T-helper 2 cell treated with Interferon-gamma antibody and Interleukin-4, amounts not matched to agents 5 μg/mL and 100 μg/mL, for 36 hours (primary cell): ENCODE data around the gene IMMP2L.

Source experiments
- DNase-seq: peaks from one replicate; pipeline ENCODE4 v3.0.0; 2021; ENCODE audit warnings: low spot score
- H3K27ac Mint-ChIP-seq: one replicate; pipeline ENCODE4 v1.8.0; 2021; ENCODE audit warnings: mild to moderate bottlenecking, mixed read lengths
- H3K27me3 Mint-ChIP-seq: one replicate; pipeline ENCODE4 v1.8.0; 2021; ENCODE audit warnings: low read depth, mixed read lengths
- H3K36me3 Mint-ChIP-seq: one replicate; pipeline ENCODE4 v1.8.0; 2021; ENCODE audit warnings: low read depth, mixed read lengths
- H3K4me1 Mint-ChIP-seq: one replicate; pipeline ENCODE4 v1.8.0; 2021; ENCODE audit warnings: low read depth, mixed read lengths
- H3K4me3 Mint-ChIP-seq: one replicate; pipeline ENCODE4 v1.8.0; 2022; ENCODE audit warnings: mild to moderate bottlenecking, moderate library complexity, mixed read lengths
- H3K9me3 Mint-ChIP-seq: one replicate; pipeline ENCODE4 v1.8.0; 2021; ENCODE audit warnings: mixed read lengths

The IMMP2L gene

GRCh38 chr7:111578754-111579153 is 16.5 kb upstream of the IMMP2L start:
- Mint-ChIP-seq H3K27me3 (no peaks in the 10 kb centered on the region), H3K27ac (no peak overlapping the region), H3K4me1 (no peaks in the 10 kb centered on the region), H3K4me3 (no peak overlapping the region), H3K36me3 (no peaks in the 10 kb centered on the region), H3K9me3 (peaks cover 20% of the 10 kb centered on the region)
- DNase-seq = no peak

- peaks cover 8% of the 10 kb centered on the region for H3K27me3 Mint-ChIP-seq
- no peaks in the 10 kb centered on the region for H3K4me1 Mint-ChIP-seq
- peaks cover 2% of the 10 kb centered on the region for H3K36me3 Mint-ChIP-seq
- DNase-seq = no peak
- H3K27ac Mint-ChIP-seq = no peak overlapping the region
- no peak overlapping the region for H3K4me3 Mint-ChIP-seq
- peaks cover 34% of the 10 kb centered on the region for H3K9me3 Mint-ChIP-seq
These were observed 9.4 kb upstream of the IMMP2L start for GRCh38 chr7:111571720-111572119.

GRCh38 chr7:111568870-111569462 is 6.7 kb upstream of the IMMP2L start:
- no peak overlapping the region for H3K4me3 Mint-ChIP-seq
- H3K27ac Mint-ChIP-seq = no peak overlapping the region
- peaks cover 14% of the 10 kb centered on the region for H3K27me3 Mint-ChIP-seq
- DNase-seq = no peak
- H3K36me3 Mint-ChIP-seq = peaks cover 2% of the 10 kb centered on the region
- H3K9me3 Mint-ChIP-seq = peaks cover 29% of the 10 kb centered on the region
- H3K4me1 Mint-ChIP-seq = no peaks in the 10 kb centered on the region

- Mint-ChIP-seq H3K36me3 (peaks cover 2% of the 10 kb centered on the region), H3K4me3 (no peak overlapping the region), H3K27ac (no peak overlapping the region), H3K9me3 (peaks cover 27% of the 10 kb centered on the region), H3K4me1 (peaks cover 3% of the 10 kb centered on the region), H3K27me3 (peaks cover 14% of the 10 kb centered on the region)
- no peak for DNase-seq
These were observed 6.1 kb upstream of the IMMP2L start for GRCh38 chr7:111568419-111568818.

DNA sequence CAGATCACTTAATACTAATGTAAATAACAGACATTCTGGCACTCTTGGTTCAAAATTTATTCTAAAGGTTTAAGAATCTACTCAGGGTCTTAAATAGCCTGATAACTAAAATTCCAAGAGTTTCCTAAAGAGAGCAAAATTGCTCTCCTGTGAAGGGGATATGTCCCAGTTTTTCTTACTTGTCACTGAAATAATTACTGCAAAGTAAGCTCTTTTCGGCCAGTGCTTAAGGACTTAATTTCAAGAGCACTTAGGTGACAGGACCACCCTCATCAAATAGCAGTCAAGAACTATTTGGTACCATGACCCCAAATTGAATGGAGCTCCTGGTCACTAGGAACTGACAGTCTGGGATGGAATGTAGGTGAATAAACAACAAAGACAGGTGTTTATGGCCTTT is 1.8 kb upstream of the IMMP2L start:
- peak overlapping the region; percentile 6 for H3K27ac Mint-ChIP-seq
- H3K27me3 Mint-ChIP-seq = peaks cover 15% of the 10 kb centered on the region
- peaks cover 24% of the 10 kb centered on the region for H3K4me1 Mint-ChIP-seq
- H3K9me3 Mint-ChIP-seq = no peaks in the 10 kb centered on the region
- peaks cover 2% of the 10 kb centered on the region for H3K36me3 Mint-ChIP-seq
- H3K4me3 Mint-ChIP-seq = peak overlapping the region; percentile 83
- DNase-seq = no peak

GRCh38 chr7:111561654-111561903 is 713 bp downstream of the IMMP2L start:
- Mint-ChIP-seq H3K4me3 (peak overlapping the region; percentile 85), H3K27me3 (peaks cover 6% of the 10 kb centered on the region), H3K36me3 (peaks cover 15% of the 10 kb centered on the region), H3K9me3 (no peaks in the 10 kb centered on the region), H3K27ac (peak overlapping the region; percentile 77), H3K4me1 (peaks cover 29% of the 10 kb centered on the region)
- DNase-seq = no peak

DNA sequence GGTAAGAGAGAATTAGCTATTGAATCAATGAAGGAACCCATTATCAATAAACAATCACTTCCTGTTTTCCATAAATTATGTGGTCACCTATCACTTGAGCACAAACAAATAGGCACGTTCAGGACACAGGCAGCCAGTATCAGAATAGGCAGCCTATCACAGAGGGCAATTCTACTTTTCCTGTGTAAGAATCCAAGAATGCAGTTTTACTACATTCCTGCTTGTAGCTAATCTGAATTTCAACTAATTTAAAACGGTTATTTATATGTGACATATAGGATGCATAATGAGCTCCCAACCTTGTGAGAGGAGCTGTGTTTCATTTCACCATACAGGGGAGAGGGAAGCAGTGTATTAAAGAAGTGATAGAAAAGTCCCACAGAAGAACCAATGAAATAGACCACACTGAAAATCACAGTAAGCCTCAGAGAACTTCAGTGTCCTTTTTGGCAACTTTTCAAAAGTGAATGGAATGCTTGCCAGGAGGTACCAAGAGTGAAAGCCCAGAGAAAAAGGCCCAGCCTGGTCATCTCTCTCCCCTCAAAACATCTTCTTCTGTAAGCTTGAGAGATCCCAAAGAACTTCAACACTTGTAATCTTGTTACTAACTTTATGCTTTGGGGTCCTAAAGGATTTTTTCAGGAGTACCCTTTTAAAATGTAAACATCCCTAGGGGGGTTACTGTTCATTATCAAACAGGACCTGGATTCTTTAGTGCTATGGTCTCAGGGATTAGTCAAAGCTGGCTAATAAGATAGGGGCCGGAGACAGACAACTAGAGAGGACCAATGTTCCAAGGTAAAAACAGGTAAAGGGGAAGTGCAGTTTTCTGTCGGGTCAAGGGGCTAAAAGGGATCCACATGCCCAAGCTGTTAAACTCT is 1.3 kb downstream of the IMMP2L start:
- H3K27me3 Mint-ChIP-seq = peaks cover 6% of the 10 kb centered on the region
- H3K27ac Mint-ChIP-seq = peak overlapping the region; percentile 77
- peaks cover 19% of the 10 kb centered on the region for H3K36me3 Mint-ChIP-seq
- no peaks in the 10 kb centered on the region for H3K9me3 Mint-ChIP-seq
- H3K4me3 Mint-ChIP-seq = peak overlapping the region; percentile 85
- DNase-seq = no peak
- H3K4me1 Mint-ChIP-seq = peaks cover 29% of the 10 kb centered on the region

DNA sequence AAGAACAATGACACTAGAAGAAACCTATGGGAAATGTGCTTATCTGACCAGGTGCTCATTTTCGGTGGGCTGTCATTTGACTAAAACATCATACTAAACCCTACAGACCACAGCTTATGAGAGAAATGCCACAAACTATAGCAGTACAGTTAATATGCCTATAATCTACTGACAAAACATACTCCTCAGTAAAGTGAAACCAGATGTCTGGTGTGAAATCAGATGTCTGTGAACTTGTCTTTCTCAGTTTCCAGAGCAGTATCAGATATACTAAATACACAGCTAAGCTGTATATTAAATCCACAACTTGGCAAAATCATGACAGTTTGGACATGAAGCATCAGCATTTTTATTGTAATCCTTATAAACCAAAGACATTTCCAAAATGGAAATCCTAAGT is 3.3 kb downstream of the IMMP2L start:
- peaks cover 29% of the 10 kb centered on the region for H3K4me1 Mint-ChIP-seq
- H3K36me3 Mint-ChIP-seq = peaks cover 31% of the 10 kb centered on the region
- DNase-seq = no peak
- H3K27me3 Mint-ChIP-seq = peaks cover 2% of the 10 kb centered on the region
- no peaks in the 10 kb centered on the region for H3K9me3 Mint-ChIP-seq
- no peak overlapping the region for H3K27ac Mint-ChIP-seq
- H3K4me3 Mint-ChIP-seq = no peak overlapping the region

GRCh38 chr7:111556977-111557376 is 5.3 kb downstream of the IMMP2L start:
- H3K27me3 Mint-ChIP-seq = no peaks in the 10 kb centered on the region
- no peak overlapping the region for H3K4me3 Mint-ChIP-seq
- no peak overlapping the region for H3K27ac Mint-ChIP-seq
- no peak for DNase-seq
- H3K9me3 Mint-ChIP-seq = no peaks in the 10 kb centered on the region
- H3K4me1 Mint-ChIP-seq = peaks cover 20% of the 10 kb centered on the region
- peaks cover 31% of the 10 kb centered on the region for H3K36me3 Mint-ChIP-seq

DNA sequence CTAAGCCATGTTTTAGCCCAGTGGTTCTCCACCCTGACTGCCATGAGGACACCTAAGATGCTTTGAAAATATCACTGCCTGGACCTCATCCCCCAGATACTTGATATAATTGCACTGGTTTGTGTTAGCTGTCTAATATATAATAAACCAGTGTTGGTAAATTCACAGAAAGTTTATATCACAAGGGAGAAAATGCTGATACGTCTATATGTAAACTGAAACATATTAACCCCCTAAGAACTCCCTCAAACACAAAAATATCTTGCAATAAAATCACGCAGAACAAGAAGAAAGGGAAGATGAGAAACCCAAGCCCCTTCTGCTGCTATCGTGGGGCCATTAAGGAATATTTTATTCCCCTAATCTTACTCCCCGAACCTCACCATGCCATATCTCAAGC is 8.2 kb downstream of the IMMP2L start:
- H3K27ac Mint-ChIP-seq = no peak overlapping the region
- H3K27me3 Mint-ChIP-seq = no peaks in the 10 kb centered on the region
- peaks cover 5% of the 10 kb centered on the region for H3K4me1 Mint-ChIP-seq
- H3K36me3 Mint-ChIP-seq = peaks cover 37% of the 10 kb centered on the region
- H3K9me3 Mint-ChIP-seq = no peaks in the 10 kb centered on the region
- no peak for DNase-seq
- no peak overlapping the region for H3K4me3 Mint-ChIP-seq

DNA sequence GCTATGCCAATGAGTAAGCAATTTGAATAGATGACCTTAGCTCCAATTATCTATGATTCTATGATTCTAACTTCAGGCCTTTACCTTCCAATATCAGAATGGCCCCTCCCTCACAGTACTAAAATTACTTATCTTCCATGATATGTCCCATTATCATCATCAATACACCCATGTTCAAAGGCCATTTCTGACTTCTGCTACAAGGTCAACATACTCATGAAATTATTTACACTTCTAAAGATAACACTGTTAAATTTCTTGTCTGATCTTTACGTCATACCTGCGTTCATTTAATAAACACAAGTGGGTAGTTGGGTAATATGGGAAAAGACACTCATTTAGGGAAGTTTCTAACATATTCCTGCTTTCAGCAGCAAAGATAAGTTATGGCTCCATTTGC is 21.2 kb downstream of the IMMP2L start:
- Mint-ChIP-seq H3K4me3 (no peak overlapping the region), H3K36me3 (peaks cover 2% of the 10 kb centered on the region), H3K9me3 (no peaks in the 10 kb centered on the region), H3K27ac (no peak overlapping the region), H3K27me3 (no peaks in the 10 kb centered on the region), H3K4me1 (no peaks in the 10 kb centered on the region)
- DNase-seq = no peak

DNA sequence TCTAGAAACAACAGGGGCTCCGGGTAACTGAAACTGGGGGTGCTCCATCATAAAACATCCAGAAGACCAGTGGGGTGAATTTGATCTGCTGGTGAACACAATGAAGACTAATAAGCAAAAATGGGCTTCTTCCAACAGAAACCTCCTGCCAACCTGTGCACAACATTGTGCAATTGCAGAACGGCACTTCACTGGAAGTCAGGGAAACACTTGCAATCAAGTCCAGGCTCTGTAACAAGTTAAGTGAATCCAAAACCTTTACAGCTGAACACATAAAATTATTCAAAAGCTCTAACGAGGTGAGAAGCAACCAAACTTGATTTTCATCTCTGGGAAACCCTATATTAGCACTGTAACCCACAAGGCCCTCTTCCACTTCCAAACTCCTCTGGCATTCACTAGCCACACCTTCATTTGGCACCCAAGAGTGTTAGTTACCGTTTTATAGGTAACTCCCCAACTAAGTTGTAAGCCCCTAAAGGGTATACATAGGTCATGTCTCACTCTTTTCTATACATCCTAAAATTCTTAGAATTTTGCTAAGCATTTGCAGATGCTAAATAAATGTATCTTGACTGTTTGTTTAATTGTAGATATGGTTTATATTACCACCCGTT is 22.0 kb downstream of the IMMP2L start:
- Mint-ChIP-seq H3K9me3 (no peaks in the 10 kb centered on the region), H3K4me3 (no peak overlapping the region), H3K4me1 (no peaks in the 10 kb centered on the region), H3K36me3 (peaks cover 2% of the 10 kb centered on the region), H3K27ac (no peak overlapping the region), H3K27me3 (no peaks in the 10 kb centered on the region)
- DNase-seq = no peak

- Mint-ChIP-seq H3K27me3 (no peaks in the 10 kb centered on the region), H3K9me3 (no peaks in the 10 kb centered on the region), H3K36me3 (peaks cover 2% of the 10 kb centered on the region), H3K4me1 (no peaks in the 10 kb centered on the region), H3K4me3 (no peak overlapping the region), H3K27ac (no peak overlapping the region)
- no peak for DNase-seq
These were observed 25.2 kb downstream of the IMMP2L start for GRCh38 chr7:111537134-111537533.

- DNase-seq = no peak
- Mint-ChIP-seq H3K36me3 (peaks cover 2% of the 10 kb centered on the region), H3K27me3 (no peaks in the 10 kb centered on the region), H3K4me3 (no peak overlapping the region), H3K4me1 (no peaks in the 10 kb centered on the region), H3K9me3 (no peaks in the 10 kb centered on the region), H3K27ac (no peak overlapping the region)
These were observed 27.0 kb downstream of the IMMP2L start for GRCh38 chr7:111535142-111535870.
